ENCODE data around the gene LMNA.
A peak's percentile ranks its signal among the peaks of the same experiment; 100 is the strongest.

The LMNA gene

GRCh38 chr1:156144742-156145141 is 30.2 kb downstream of the LMNA start:
- ChIA-PET POLR2A (ENCODE audit: low non-redundant PET) (no interaction called here), CTCF (no interaction called here)
- H3K27ac ChIP-seq = peak overlapping the region; percentile 100
- DNase-seq (ENCODE audit: low spot score) = no peak
- no peak for TF ChIP-seq CTCF (conservative IDR thresholded peaks at IDR 0.05; ENCODE audit: low read depth)

GRCh38 chr1:156145650-156146019 is 31.1 kb downstream of the LMNA start:
- peak overlapping the region; percentile 56 for H3K27ac ChIP-seq
- CTCF ChIA-PET = interaction anchor here (0.6 to 0.7 kb wide), 2 partner anchors 85 to 174 kb away, joined by 3 to 5 read pairs; no protein-coding TSS in a partner anchor
- no peak for DNase-seq (ENCODE audit: low spot score)
- POLR2A ChIA-PET (ENCODE audit: low non-redundant PET) = no interaction called here
- TF ChIP-seq CTCF (conservative IDR thresholded peaks at IDR 0.05; ENCODE audit: low read depth) = no peak

GRCh38 chr1:156146020-156146768 is 31.7 kb downstream of the LMNA start:
- peak overlapping the region; percentile 56 for H3K27ac ChIP-seq
- CTCF ChIA-PET = interaction anchor here (0.6 to 2.1 kb wide), 6 partner anchors 16 to 173 kb away, joined by 3 to 14 read pairs (median 4); partner anchors contain the start of gene PMF1
- TF ChIP-seq CTCF (conservative IDR thresholded peaks at IDR 0.05; ENCODE audit: low read depth) = peak; percentile 81
- DNase-seq (ENCODE audit: low spot score) = peak; percentile 82
- POLR2A ChIA-PET (ENCODE audit: low non-redundant PET) = no interaction called here

GRCh38 chr1:156146769-156147405 is 32.4 kb downstream of the LMNA start:
- no peak for DNase-seq (ENCODE audit: low spot score)
- ChIA-PET CTCF (interaction anchor here (0.7 to 2.1 kb wide), 4 partner anchors 15 to 78 kb away, joined by 3 to 14 read pairs (median 4); partner anchors contain the start of gene PMF1), POLR2A (ENCODE audit: low non-redundant PET) (no interaction called here)
- no peak for TF ChIP-seq CTCF (conservative IDR thresholded peaks at IDR 0.05; ENCODE audit: low read depth)
- H3K27ac ChIP-seq = peak overlapping the region; percentile 56

GRCh38 chr1:156148216-156148615 is 33.7 kb downstream of the LMNA start:
- ChIA-PET CTCF (interaction anchor here (2.1 kb wide), 1 partner anchor 77 kb away, joined by 14 read pairs; no protein-coding TSS in a partner anchor), POLR2A (ENCODE audit: low non-redundant PET) (interaction anchor here (1.2 kb wide), 1 partner anchor 65 kb away, joined by 5 read pairs; the partner anchor contains the start of gene PMF1)
- H3K27ac ChIP-seq = no peak overlapping the region; the same call in 1 of the 2 replicates

More at GRCh38 chr1:156148216-156148615, 33.7 kb downstream of the LMNA start:
- no peak for DNase-seq (ENCODE audit: low spot score)
- TF ChIP-seq CTCF (conservative IDR thresholded peaks at IDR 0.05; ENCODE audit: low read depth) = no peak

All from RWPE1 (cell line).